Cardiac muscle cell (in vitro differentiated cells and primary cell): ENCODE results near the gene IQGAP3. TPM values are rescaled to one million over a fixed set of nuclear protein-coding genes. Genes with fewer than 3 reads are reported as not detected.

Experiments
- DNase-seq, 2 donors: peaks; one replicate each; pipeline versions ENCODE4 v3.0.0 to v3.0.0-alpha.2; 2010 to 2017; ENCODE audit warnings: low read depth in 1 of 2, low spot score in 1 of 2
- H3K27ac ChIP-seq: fragments of 200-600 bp; sonication (generic); 2 replicates; pipeline ENCODE4 v1.5.1; 2016
- H3K27me3 ChIP-seq: fragments of 200-600 bp; sonication (generic); 2 replicates; pipeline ENCODE4 v1.6.0; 2016; ENCODE audit warnings: control low read depth
- H3K36me3 ChIP-seq: fragments of 200-600 bp; sonication (generic); 2 replicates; pipeline ENCODE4 v1.5.1; 2016; ENCODE audit warnings: control low read depth
- H3K4me1 ChIP-seq: fragments of 200-600 bp; sonication (generic); 2 replicates; pipeline ENCODE4 v1.8.1; 2017; ENCODE audit warnings: low read depth, mild to moderate bottlenecking, mixed run types
- H3K4me3 ChIP-seq: fragments of 200-600 bp; sonication (generic); 2 replicates; pipeline ENCODE4 v1.5.1; 2016; ENCODE audit warnings: mild to moderate bottlenecking
- H3K9me3 ChIP-seq: fragments of 200-600 bp; sonication (generic); 2 replicates; pipeline ENCODE4 v1.5.1; 2017; ENCODE audit warnings: low read depth, mild to moderate bottlenecking, control low read depth
- CTCF ChIP-seq: IDR thresholded peaks from 2 replicates; pipeline ENCODE4 v1.5.1; 2012; ENCODE audit warnings: low read depth, mild to moderate bottlenecking, low read length
- polyA plus RNA-seq: library from polyadenylated mRNA; unstranded; fragments of >200 nt; fragmentation: Nextera tagmentation; extraction: Ambion mirVana; gene quantifications from 2 replicates; pipeline ENCODE4 v1.2.1, GENCODE V29; 2016
- total RNA-seq: library from RNA; depleted of rRNA; stranded (reverse); fragments of >200 nt; gene quantifications from 2 replicates; pipeline ENCODE4 v1.2.3, GENCODE V29; 2016

The IQGAP3 gene
- total and polyA plus RNA-seq, 2 experiments from 2014 or later: 0.95 to 31.8 TPM

DNA sequence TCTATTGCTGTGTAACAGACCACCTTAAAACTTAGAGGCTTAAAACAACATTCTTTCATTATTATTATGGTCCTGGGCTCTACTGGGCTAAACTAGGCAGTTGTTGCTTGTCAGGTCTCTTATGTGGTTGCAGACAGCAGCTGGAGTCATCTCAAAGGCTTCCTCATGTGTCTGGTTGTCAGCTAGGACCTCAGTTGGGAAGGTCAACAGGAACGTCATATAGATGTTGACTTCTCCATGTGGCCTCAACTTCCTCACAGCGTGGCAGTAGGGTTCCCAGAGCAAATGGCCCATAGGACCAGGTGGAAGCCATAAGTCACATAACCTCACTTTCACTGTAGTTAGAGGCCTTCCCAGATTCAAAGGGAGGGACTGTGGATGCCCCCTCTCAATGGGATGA lies 56.4 kb downstream of the IQGAP3 start:
- H3K9me3 ChIP-seq: no peaks in the 10 kb centered on the region
- no peak for DNase-seq
- TF ChIP-seq CTCF: no peak
- H3K4me1 ChIP-seq: no peaks in the 10 kb centered on the region
- no peak overlapping the region for H3K4me3 ChIP-seq
- H3K27ac ChIP-seq: no peak overlapping the region
- no peaks in the 10 kb centered on the region for H3K36me3 ChIP-seq
- H3K27me3 ChIP-seq: no peaks in the 10 kb centered on the region

DNA sequence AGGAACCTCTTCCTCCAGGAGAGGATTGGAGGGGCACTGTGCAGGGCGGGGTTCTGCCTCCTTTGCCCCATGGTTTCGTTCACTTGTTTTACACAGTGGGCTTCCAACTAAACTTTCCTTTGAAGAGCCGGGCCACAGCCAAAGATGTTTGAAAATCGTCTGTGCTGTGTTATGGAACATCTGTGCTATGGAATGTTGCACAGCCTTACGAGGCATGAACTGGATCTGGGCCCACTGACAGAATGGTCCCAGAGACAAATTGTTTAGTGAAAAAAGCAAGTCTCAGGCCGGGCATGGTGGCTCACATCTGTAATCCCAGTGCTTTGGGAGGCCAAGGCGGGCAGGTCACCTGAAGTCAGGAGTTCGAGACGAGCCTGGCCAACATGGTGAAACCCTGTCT lies 59.2 kb downstream of the IQGAP3 start:
- H3K27me3 ChIP-seq: no peaks in the 10 kb centered on the region
- no peak for TF ChIP-seq CTCF
- no peak overlapping the region for H3K27ac ChIP-seq
- H3K4me1 ChIP-seq: peaks cover 12% of the 10 kb centered on the region
- H3K36me3 ChIP-seq: no peaks in the 10 kb centered on the region
- DNase-seq: peak in 1 of 2 donors; percentile 41
- no peak overlapping the region for H3K4me3 ChIP-seq
- no peaks in the 10 kb centered on the region for H3K9me3 ChIP-seq

GRCh38 chr1:156511644-156512043 lies 60.7 kb downstream of the IQGAP3 start:
- peak in 1 of 2 donors; percentile 47 for DNase-seq
- no peak for TF ChIP-seq CTCF

DNA sequence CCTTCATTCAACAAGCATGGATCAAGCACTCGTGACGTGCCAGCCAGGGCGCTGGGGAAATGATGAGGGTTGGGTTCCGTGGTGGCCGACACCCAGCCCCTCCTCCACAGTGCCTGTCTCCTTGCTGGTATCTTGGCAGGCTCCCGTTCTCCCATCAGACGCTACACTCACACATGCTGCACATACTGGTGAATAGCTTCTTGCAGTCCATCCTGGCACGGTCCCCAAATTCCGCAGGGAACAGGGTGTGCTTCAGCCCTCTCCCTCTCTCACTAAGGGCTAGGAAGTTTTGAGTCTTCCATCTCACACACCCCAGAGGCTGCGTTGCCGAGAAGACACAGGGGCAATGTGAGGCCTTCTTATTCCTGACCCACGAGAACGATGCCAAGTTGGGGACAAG lies 61.7 kb downstream of the IQGAP3 start:
- no peak for TF ChIP-seq CTCF
- peaks cover 19% of the 10 kb centered on the region for H3K4me1 ChIP-seq
- H3K4me3 ChIP-seq: no peak overlapping the region
- H3K27me3 ChIP-seq: no peaks in the 10 kb centered on the region
- DNase-seq: peak in 1 of 2 donors; percentile 88
- H3K9me3 ChIP-seq: no peaks in the 10 kb centered on the region
- no peaks in the 10 kb centered on the region for H3K36me3 ChIP-seq
- no peak overlapping the region for H3K27ac ChIP-seq

More at GRCh38 chr1:156511644-156512043, 60.7 kb downstream of the IQGAP3 start:
- H3K9me3 ChIP-seq: no peaks in the 10 kb centered on the region
- H3K27me3 ChIP-seq: no peaks in the 10 kb centered on the region
- H3K27ac ChIP-seq: no peak overlapping the region
- H3K36me3 ChIP-seq: no peaks in the 10 kb centered on the region
- peaks cover 19% of the 10 kb centered on the region for H3K4me1 ChIP-seq
- no peak overlapping the region for H3K4me3 ChIP-seq

DNA sequence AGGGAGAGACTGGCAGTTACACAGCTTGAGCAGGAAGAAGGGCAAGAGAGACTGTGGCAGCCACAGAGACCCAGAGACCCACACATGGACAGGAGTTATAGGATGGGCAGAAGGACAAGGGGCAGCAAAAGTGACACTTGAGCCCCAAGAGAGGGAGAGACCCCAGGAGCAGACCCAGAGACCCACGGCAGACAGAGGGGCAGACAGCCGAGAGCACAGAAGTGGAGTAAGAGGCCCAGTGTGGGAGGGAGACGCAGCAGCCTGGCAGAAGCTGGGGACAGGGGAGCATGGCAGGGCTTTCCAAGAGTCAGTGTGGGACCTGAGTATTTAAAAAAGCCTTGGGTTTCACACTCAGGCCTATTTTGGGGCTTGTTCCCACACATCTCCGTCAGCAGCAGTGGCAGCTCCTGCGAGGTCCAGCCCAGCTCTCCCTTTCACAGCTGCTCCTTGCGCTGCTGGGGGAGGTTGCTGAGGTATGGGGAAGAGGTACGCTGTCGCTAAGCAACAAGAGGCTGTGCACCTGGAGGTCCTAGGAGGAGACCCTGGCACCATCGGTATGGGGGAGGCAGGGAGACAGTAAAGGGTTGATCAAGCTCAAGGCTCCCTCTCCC lies 62.8 kb downstream of the IQGAP3 start:
- no peaks in the 10 kb centered on the region for H3K27me3 ChIP-seq
- no peak for DNase-seq
- peak overlapping the region; percentile 71 for H3K27ac ChIP-seq
- peaks cover 22% of the 10 kb centered on the region for H3K4me1 ChIP-seq
- H3K4me3 ChIP-seq: no peak overlapping the region
- H3K36me3 ChIP-seq: no peaks in the 10 kb centered on the region
- TF ChIP-seq CTCF: no peak
- no peaks in the 10 kb centered on the region for H3K9me3 ChIP-seq

DNA sequence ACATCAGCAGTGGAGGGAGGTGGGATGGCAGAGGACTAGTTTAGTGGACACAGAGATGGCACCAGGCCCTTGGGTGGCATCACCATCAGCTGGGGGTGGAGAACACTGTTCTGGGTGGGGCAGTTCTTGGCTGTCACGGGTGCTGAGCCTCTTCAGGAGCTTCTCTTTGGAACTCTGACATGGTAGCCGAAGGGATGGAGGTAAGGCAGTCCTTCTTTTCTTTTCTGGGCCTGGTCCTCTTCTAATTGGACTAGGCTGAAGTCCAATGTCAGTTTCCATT lies 63.5 kb downstream of the IQGAP3 start:
- no peak for TF ChIP-seq CTCF
- Histone ChIP-seq H3K36me3 (no peaks in the 10 kb centered on the region), H3K27me3 (no peaks in the 10 kb centered on the region), H3K9me3 (no peaks in the 10 kb centered on the region), H3K27ac (peak overlapping the region; percentile 71), H3K4me1 (peaks cover 29% of the 10 kb centered on the region), H3K4me3 (no peak overlapping the region)
- DNase-seq: no peak
